Thyroid gland (tissue), 4 donors: ENCODE data around the gene STUM. TPM values are rescaled to one million over a fixed set of nuclear protein-coding genes. Genes with fewer than 3 reads are reported as not detected.

ENCODE experiments used
- DNase-seq, 2 donors: peaks; one replicate each; pipeline ENCODE4 v3.0.0-alpha.2; 2019
- H3K27ac ChIP-seq, 3 donors: fragments of 200-600 bp; sonication (generic); 1 replicate in 2 of 3; 2 replicates in 1 of 3; pipeline ENCODE4 v1.5.1; 2016 to 2019; ENCODE audit warnings: mild to moderate bottlenecking in 1 of 3, moderate library complexity in 1 of 3
- H3K27me3 ChIP-seq: fragments of 200-600 bp; sonication (generic); one replicate; pipeline ENCODE4 v1.5.1; 2019
- H3K36me3 ChIP-seq, 2 donors: fragments of 200-600 bp; sonication (generic); one replicate each; pipeline ENCODE4 v1.5.1; 2016 to 2019
- H3K4me1 ChIP-seq, 2 donors: fragments of 200-600 bp; sonication (generic); one replicate each; pipeline ENCODE4 v1.5.1; 2017 to 2019
- H3K4me3 ChIP-seq, 3 donors: fragments of 200-600 bp; sonication (generic); replicated peaks in 1 of 3; 1 replicate in 2 of 3; 2 replicates in 1 of 3; pipeline ENCODE4 v1.5.1; 2016; ENCODE audit warnings: mild to moderate bottlenecking in 1 of 3
- H3K9me3 ChIP-seq: fragments of 200-600 bp; sonication (generic); one replicate; pipeline ENCODE4 v1.5.1; 2017
- POLR2A ChIP-seq, 2 donors: fragments of 450-650 bp; IDR thresholded peaks; one replicate each; pipeline ENCODE4 v1.6.1; 2017; ENCODE audit warnings: antibody characterized with exemption in 2 of 2, mild to moderate bottlenecking in 2 of 2, moderate library complexity in 1 of 2
- WGBS, 2 donors: methylation state at CpG; one replicate each; pipeline ENCODE4 v1.1.5; 2017; 5-methylcytosine and 5-hydroxymethylcytosine counted together
- intact Hi-C: fragments of 100-400 bp; cut with DNase I; formaldehyde crosslinking; loops from one replicate; pipeline ENCODE4 v1.15.1; 2023
- total RNA-seq, 4 donors: library from RNA; depleted of rRNA; stranded (reverse); fragments of >200 nt; gene quantifications; one replicate each; pipeline ENCODE4 v1.2.3, GENCODE V29; 2016
- TF ChIP-seq, protein P1 (sequence below), 6 experiments: fragments of 200-600 bp in 3 of 6; fragments of 450-650 bp in 3 of 6; sonication (generic) in 3 of 6; IDR thresholded peaks; one replicate each; pipeline ENCODE4 v1.5.1; 2016 to 2019; ENCODE audit warnings: antibody characterized with exemption in 6 of 6, mild to moderate bottlenecking in 2 of 6, inconsistent platforms in 1 of 6, moderate library complexity in 1 of 6

Gene STUM
- total RNA-seq, 4 donors from 2014 or later, result 0.22 to 1.1 (median 0.48) TPM

DNA sequence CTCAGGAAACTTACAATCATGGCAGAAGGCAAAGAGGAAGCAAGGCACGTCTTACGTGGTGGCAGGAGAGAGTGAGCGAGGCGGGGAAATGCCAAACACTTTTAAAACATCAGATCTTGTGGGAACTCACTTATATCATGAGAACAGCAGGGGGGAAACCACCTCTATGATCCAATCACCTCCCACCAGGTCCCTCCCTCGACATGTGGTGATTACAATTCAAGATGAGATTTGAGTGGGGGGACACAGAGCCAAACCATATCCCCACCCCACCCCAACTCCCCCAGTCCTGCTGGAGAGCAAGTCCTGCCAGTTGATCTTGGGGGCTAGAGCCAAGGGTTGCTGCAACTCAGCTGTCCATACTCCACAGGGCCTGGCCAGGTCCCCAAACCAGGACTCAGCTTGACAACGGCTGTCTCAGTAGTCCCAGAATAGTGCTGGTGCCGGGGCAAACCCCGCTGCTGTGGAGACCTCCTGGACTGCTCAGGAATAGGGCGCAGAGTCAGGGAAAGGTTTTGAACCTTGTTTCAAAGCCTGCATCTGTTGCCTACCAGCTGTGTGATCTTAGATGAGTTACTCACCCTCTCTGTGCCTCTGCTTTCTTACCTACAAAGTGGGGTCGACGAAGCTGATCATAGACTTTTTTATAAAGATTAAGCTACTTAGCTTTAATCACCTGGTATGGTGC lies 79.5 kb downstream of the STUM start:
- Histone ChIP-seq H3K36me3 (no peaks in the 10 kb centered on the region), H3K4me3 (no peak overlapping the region), H3K4me1 (peaks cover 0 to 8% of the 10 kb centered on the region in 2 donors), H3K27me3 (no peaks in the 10 kb centered on the region), H3K27ac (no peak overlapping the region), H3K9me3 (no peaks in the 10 kb centered on the region)
- TF ChIP-seq, protein P1, sequence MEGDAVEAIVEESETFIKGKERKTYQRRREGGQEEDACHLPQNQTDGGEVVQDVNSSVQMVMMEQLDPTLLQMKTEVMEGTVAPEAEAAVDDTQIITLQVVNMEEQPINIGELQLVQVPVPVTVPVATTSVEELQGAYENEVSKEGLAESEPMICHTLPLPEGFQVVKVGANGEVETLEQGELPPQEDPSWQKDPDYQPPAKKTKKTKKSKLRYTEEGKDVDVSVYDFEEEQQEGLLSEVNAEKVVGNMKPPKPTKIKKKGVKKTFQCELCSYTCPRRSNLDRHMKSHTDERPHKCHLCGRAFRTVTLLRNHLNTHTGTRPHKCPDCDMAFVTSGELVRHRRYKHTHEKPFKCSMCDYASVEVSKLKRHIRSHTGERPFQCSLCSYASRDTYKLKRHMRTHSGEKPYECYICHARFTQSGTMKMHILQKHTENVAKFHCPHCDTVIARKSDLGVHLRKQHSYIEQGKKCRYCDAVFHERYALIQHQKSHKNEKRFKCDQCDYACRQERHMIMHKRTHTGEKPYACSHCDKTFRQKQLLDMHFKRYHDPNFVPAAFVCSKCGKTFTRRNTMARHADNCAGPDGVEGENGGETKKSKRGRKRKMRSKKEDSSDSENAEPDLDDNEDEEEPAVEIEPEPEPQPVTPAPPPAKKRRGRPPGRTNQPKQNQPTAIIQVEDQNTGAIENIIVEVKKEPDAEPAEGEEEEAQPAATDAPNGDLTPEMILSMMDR (IDR thresholded peaks at IDR 0.05), result no peak
- TF ChIP-seq POLR2A (IDR thresholded peaks at IDR 0.05), result no peak
- WGBS, 2 donors, result 83 to 89% methylated on average over 9 to 11 of the region's 11 CpGs
- intact Hi-C loops, result no loop called here
- DNase-seq, result no peak

DNA sequence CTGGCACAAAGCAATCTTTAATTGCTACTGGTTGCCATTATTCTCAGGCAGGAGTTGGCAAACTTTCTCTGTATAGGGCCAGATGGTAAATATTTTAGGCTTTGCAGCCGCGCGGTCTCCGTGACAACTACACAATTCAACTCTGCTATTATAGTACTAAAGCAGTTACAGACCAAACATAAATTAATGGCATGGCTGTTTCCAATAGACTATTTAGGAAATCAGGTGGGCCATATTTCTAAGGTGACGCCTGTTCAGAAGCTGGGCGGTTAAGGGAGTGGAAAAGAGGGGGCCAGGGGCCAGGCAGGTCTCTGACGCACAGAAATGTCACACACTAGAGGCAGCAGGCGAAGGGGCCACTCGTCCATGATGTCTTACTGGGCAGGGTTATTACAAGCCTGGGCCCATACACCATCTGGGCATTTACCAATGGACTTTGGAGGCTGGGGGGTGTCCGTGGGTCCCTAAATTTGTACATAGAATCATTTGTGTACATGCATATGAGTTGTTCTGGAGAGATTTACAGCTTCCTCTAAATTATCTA lies 80.1 kb downstream of the STUM start:
- intact Hi-C loops, result no loop called here
- WGBS, 2 donors, result 91 to 95% methylated on average over 10 of the region's 10 CpGs
- Histone ChIP-seq H3K4me3 (no peak overlapping the region), H3K27ac (no peak overlapping the region), H3K4me1 (peaks cover 0 to 8% of the 10 kb centered on the region in 2 donors), H3K36me3 (no peaks in the 10 kb centered on the region), H3K27me3 (no peaks in the 10 kb centered on the region), H3K9me3 (no peaks in the 10 kb centered on the region)
- DNase-seq, result no peak
- no peak for TF ChIP-seq POLR2A (IDR thresholded peaks at IDR 0.05)
- TF ChIP-seq, protein P1 (IDR thresholded peaks at IDR 0.05), result no peak

DNA sequence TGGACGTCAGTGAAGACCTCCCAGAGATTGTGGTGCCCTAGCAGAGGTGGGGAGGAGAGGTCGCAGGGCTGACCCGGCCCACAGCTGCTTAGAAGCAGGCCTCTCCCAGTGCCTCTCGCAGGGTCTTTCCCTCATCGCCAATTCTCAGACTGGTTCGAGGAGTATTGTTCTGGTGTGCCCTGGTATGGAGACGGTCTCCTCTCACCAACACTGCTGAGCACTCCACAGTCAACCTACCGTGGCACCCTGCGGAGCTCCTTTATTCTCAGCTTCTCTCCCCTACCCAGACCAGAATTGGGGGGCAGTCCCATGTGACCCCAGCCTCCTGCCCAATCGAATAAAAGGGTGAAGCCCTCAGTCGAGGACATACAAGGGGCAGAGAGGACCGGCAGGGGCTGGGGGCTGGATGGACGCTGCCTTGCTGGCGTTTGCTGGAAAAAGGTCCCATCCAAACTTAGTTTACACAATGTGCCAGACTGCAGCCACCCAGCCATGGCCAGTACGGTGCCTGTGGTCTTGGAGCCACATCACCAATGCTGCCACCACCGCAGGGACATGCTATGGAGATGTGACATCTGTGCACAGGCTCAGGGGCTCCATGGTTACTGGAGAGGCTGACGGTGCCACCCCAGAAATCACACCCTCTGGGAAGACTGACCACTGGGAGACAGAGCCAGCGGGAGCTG lies 80.8 kb downstream of the STUM start:
- Histone ChIP-seq H3K27ac (no peak overlapping the region), H3K9me3 (no peaks in the 10 kb centered on the region), H3K4me3 (no peak overlapping the region), H3K27me3 (no peaks in the 10 kb centered on the region), H3K36me3 (no peaks in the 10 kb centered on the region), H3K4me1 (peaks cover 0 to 11% of the 10 kb centered on the region in 2 donors)
- intact Hi-C loops, result no loop called here
- no peak for DNase-seq
- WGBS, 2 donors, result 86% methylated on average over 15 to 17 of the region's 18 CpGs
- TF ChIP-seq, protein P1 (IDR thresholded peaks at IDR 0.05), result no peak
- no peak for TF ChIP-seq POLR2A (IDR thresholded peaks at IDR 0.05)

DNA sequence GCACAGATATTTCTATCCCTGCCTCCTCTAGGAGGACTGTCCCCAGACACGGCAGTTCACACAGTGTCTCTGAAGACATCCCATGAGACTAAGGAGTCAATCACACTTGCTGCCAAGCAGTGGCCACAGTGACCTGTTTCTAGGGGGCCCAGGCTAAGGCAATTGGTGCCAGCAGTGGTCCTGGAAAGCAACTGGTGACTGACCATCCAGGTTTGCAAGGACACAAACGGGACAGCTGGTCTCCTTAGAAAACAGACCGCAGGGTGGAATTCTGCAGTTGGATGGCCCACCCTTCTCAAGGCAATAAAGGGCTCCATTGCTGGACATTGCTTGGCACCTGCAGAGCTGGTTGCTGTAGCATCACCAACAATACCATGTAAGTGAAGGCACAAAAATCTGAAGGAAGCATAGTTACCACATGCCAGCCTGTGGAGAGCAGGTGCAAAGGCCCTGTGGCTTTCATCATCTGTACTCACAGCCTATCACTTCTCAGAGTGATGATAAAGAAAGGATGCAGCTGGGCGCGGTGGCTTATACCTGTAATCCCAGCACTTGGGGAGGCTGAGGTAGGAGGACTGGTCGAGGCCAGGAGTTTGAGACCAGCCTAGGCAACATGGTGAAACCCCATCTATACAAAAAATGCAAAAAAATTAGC lies 81.5 kb downstream of the STUM start:
- no peaks in the 10 kb centered on the region for H3K36me3 ChIP-seq
- H3K27me3 ChIP-seq, result no peaks in the 10 kb centered on the region
- no peak for DNase-seq
- no peak overlapping the region for H3K27ac ChIP-seq
- intact Hi-C loops, result loop anchor here (10.0 kb wide), 2 partner anchors 105 to 815 kb away; partner anchors contain the start of gene ITPKB
- TF ChIP-seq, protein P1 (IDR thresholded peaks at IDR 0.05), result no peak
- TF ChIP-seq POLR2A (IDR thresholded peaks at IDR 0.05), result no peak
- WGBS, 2 donors, result 89 to 90% methylated on average over 5 to 6 of the region's 6 CpGs
- H3K4me1 ChIP-seq, result peaks cover 0 to 11% of the 10 kb centered on the region in 2 donors
- no peak overlapping the region for H3K4me3 ChIP-seq
- no peaks in the 10 kb centered on the region for H3K9me3 ChIP-seq
